Liver (tissue), 9 donors: ENCODE data around the gene ZSCAN2. TPM values are rescaled to one million over a fixed set of nuclear protein-coding genes. Genes with fewer than 3 reads are reported as not detected.
A peak's percentile ranks its signal among the peaks of the same experiment; 100 is the strongest.

Experiments used
- DNase-seq: peaks from one replicate; pipeline ENCODE4 v3.0.0-alpha.2; 2017; ENCODE audit warnings: low spot score
- H3K27ac ChIP-seq, 2 donors: one replicate each; pipeline ENCODE4 v1.7.0; 2013; ENCODE audit warnings: inconsistent platforms in 2 of 2, low read length in 2 of 2, control low read depth in 1 of 2, low read depth in 1 of 2, mild to moderate bottlenecking in 1 of 2
- H3K27me3 ChIP-seq, 4 donors: one replicate each; pipeline versions ENCODE4 v1.6.1 to v1.7.0; 2013; ENCODE audit warnings: low read length in 3 of 4, inconsistent platforms in 1 of 4, mild to moderate bottlenecking in 1 of 4, moderate library complexity in 1 of 4; ENCODE audit not compliant: control insufficient read depth in 4 of 4, insufficient read depth in 4 of 4
- H3K36me3 ChIP-seq, 4 donors: one replicate each; pipeline versions ENCODE4 v1.6.1 to v1.7.0; 2013; ENCODE audit warnings: low read length in 3 of 4, mild to moderate bottlenecking in 3 of 4, low read depth in 1 of 4, moderate library complexity in 1 of 4; ENCODE audit not compliant: control insufficient read depth in 4 of 4, insufficient read depth in 3 of 4
- H3K4me1 ChIP-seq, 4 donors: one replicate each; pipeline versions ENCODE4 v1.6.1 to v1.7.0; 2013; ENCODE audit warnings: low read length in 3 of 4, mild to moderate bottlenecking in 3 of 4, moderate library complexity in 1 of 4; ENCODE audit not compliant: control insufficient read depth in 4 of 4, insufficient read depth in 4 of 4
- H3K4me3 ChIP-seq, 3 donors: one replicate each; pipeline versions ENCODE4 v1.6.1 to v1.7.0; 2013; ENCODE audit warnings: low read length in 3 of 3, control low read depth in 1 of 3, low read depth in 1 of 3, mild to moderate bottlenecking in 1 of 3
- H3K9ac ChIP-seq, 2 donors: one replicate each; pipeline ENCODE4 v1.7.0; 2013; ENCODE audit warnings: low read length in 2 of 2, mild to moderate bottlenecking in 2 of 2, moderate library complexity in 2 of 2, control low read depth in 1 of 2, low read depth in 1 of 2
- H3K9me3 ChIP-seq, 4 donors: one replicate each; pipeline versions ENCODE4 v1.6.1 to v1.7.0; 2013; ENCODE audit warnings: low read length in 3 of 4; ENCODE audit not compliant: control insufficient read depth in 4 of 4
- ATF3 ChIP-seq: IDR thresholded peaks from 2 replicates; pipeline ENCODE4 v1.6.1; 2016; ENCODE audit warnings: antibody characterized with exemption
- CTCF ChIP-seq: fragments of 150-350 bp; IDR thresholded peaks from 2 replicates; pipeline ENCODE4 v1.5.1; 2017; ENCODE audit warnings: improper control_type of control experiment, low read depth, low read length; ENCODE audit not compliant: missing input control
- EGR1 ChIP-seq, 2 donors: IDR thresholded peaks; 2 replicates each; pipeline ENCODE4 v1.6.1; 2016 to 2018; ENCODE audit warnings: antibody characterized with exemption in 2 of 2, low read depth in 2 of 2
- FOXA1 ChIP-seq: IDR thresholded peaks from 2 replicates; pipeline ENCODE4 v1.6.1; 2016; ENCODE audit warnings: antibody characterized with exemption
- FOXA2 ChIP-seq: IDR thresholded peaks from 2 replicates; pipeline ENCODE4 v1.6.1; 2016; ENCODE audit warnings: antibody characterized with exemption
- GABPA ChIP-seq, 2 donors: IDR thresholded peaks in 1 of 2; conservative IDR thresholded peaks in 1 of 2; 2 replicates each; pipeline ENCODE4 v1.6.1; 2016; ENCODE audit warnings: antibody characterized with exemption in 2 of 2, mild to moderate bottlenecking in 1 of 2, moderate library complexity in 1 of 2
- HNF4A ChIP-seq, 2 donors: conservative IDR thresholded peaks; 2 replicates each; pipeline ENCODE4 v1.6.1; 2016; ENCODE audit warnings: antibody characterized with exemption in 2 of 2, mild to moderate bottlenecking in 2 of 2
- HNF4G ChIP-seq: IDR thresholded peaks from 2 replicates; pipeline ENCODE4 v1.6.1; 2016; ENCODE audit warnings: antibody characterized with exemption
- JUND ChIP-seq, 2 donors: IDR thresholded peaks; 2 replicates each; pipeline ENCODE4 v1.6.1; 2016; ENCODE audit warnings: antibody characterized with exemption in 2 of 2
- MAX ChIP-seq: IDR thresholded peaks from 2 replicates; pipeline ENCODE4 v1.6.1; 2016; ENCODE audit warnings: antibody characterized with exemption
- NR2F2 ChIP-seq: IDR thresholded peaks from 2 replicates; pipeline ENCODE4 v1.6.1; 2016; ENCODE audit warnings: antibody characterized with exemption
- RAD21 ChIP-seq, 2 donors: IDR thresholded peaks; 2 replicates each; pipeline ENCODE4 v1.6.1; 2016; ENCODE audit warnings: antibody characterized with exemption in 2 of 2, mild to moderate bottlenecking in 2 of 2
- REST ChIP-seq: IDR thresholded peaks from 2 replicates; pipeline ENCODE4 v1.6.1; 2016; ENCODE audit warnings: antibody characterized with exemption, mild to moderate bottlenecking
- RXRA ChIP-seq, 2 donors: IDR thresholded peaks; 2 replicates each; pipeline ENCODE4 v1.6.1; 2017 to 2018; ENCODE audit warnings: antibody characterized with exemption in 2 of 2, mild to moderate bottlenecking in 1 of 2
- SP1 ChIP-seq: IDR thresholded peaks from 2 replicates; pipeline ENCODE4 v1.6.1; 2018; ENCODE audit warnings: antibody characterized with exemption, mild to moderate bottlenecking
- TAF1 ChIP-seq: conservative IDR thresholded peaks from 2 replicates; pipeline ENCODE4 v1.6.1; 2016; ENCODE audit warnings: antibody characterized with exemption, mild to moderate bottlenecking
- YY1 ChIP-seq: IDR thresholded peaks from 2 replicates; pipeline ENCODE4 v1.6.1; 2016; ENCODE audit warnings: antibody characterized with exemption, mild to moderate bottlenecking
- ZBTB33 ChIP-seq: IDR thresholded peaks from 2 replicates; pipeline ENCODE4 v1.6.1; 2016; ENCODE audit warnings: antibody characterized with exemption
- WGBS: extraction: QIAGEN DNeasy Blood & Tissue Kit; methylation state at CpG from one replicate; pipeline ENCODE4 v1.1.7; 2013; 5-methylcytosine and 5-hydroxymethylcytosine counted together
- polyA plus RNA-seq, 2 donors: library from polyadenylated mRNA; stranded (reverse) in 1 of 2; unstranded in 1 of 2; fragments of 200-250 nt in 1 of 2; fragments of >200 nt in 1 of 2; fragmentation: Nextera tagmentation in 1 of 2; extraction: Ambion mirVana in 1 of 2; gene quantifications; one replicate each; pipeline versions ENCODE4 v1.2.1 to v1.2.3, GENCODE V29; 2013 to 2015
- total RNA-seq, 2 donors: library from RNA; depleted of rRNA; stranded (reverse); fragments of >200 nt; gene quantifications; one replicate each; pipeline ENCODE4 v1.2.3, GENCODE V29; 2014
- donor health status: healthy.
- donor health status: healthy.
- donor health status: healthy.
- donor health status: healthy.
- donor health status: healthy.

Gene ZSCAN2
- total and polyA plus RNA-seq, 4 donors, result 5.4 to 11.0 (median 7.9) TPM

- no peak overlapping the region for H3K4me3 ChIP-seq
- TF ChIP-seq REST, result no peak
- TF ChIP-seq ZBTB33, result no peak
- no peak for TF ChIP-seq GABPA (IDR thresholded peaks at IDR 0.05 in 1 of 2, conservative IDR thresholded peaks at IDR 0.05 in 1 of 2)
- no peak for TF ChIP-seq CTCF
- no peak for TF ChIP-seq FOXA1
- no peak for TF ChIP-seq FOXA2
- no peak for TF ChIP-seq RAD21 (IDR thresholded peaks at IDR 0.05)
- TF ChIP-seq HNF4A (conservative IDR thresholded peaks at IDR 0.05), result no peak
- TF ChIP-seq NR2F2, result no peak
- no peak for TF ChIP-seq ATF3
- TF ChIP-seq MAX, result no peak
- TF ChIP-seq YY1, result no peak
- no peak for TF ChIP-seq HNF4G
- no peak for TF ChIP-seq RXRA (IDR thresholded peaks at IDR 0.05)
- no peak for DNase-seq
- peaks cover 0 to 6% (median 4%) of the 10 kb centered on the region in 4 donors for H3K36me3 ChIP-seq
- no peaks in the 10 kb centered on the region for H3K27me3 ChIP-seq
- H3K9ac ChIP-seq, result no peak overlapping the region
- WGBS, result 87% methylated on average over 19 of the region's 19 CpGs
- H3K9me3 ChIP-seq, result no peaks in the 10 kb centered on the region
- H3K4me1 ChIP-seq, result peaks cover 16 to 54% (median 30%) of the 10 kb centered on the region in 4 donors
- H3K27ac ChIP-seq, result peak overlapping the region; percentile 48 to 71
Observed at GRCh38 chr15:84604826-84605553, 4.2 kb downstream of the ZSCAN2 start.

GRCh38 chr15:84605554-84605882 is 4.7 kb downstream of the ZSCAN2 start:
- 75% methylated on average over 2 of the region's 2 CpGs for WGBS
- no peak overlapping the region for H3K4me3 ChIP-seq
- H3K4me1 ChIP-seq, result peaks cover 16 to 56% (median 30%) of the 10 kb centered on the region in 4 donors
- TF ChIP-seq CTCF, result no peak
- TF ChIP-seq FOXA2, result no peak
- no peak for TF ChIP-seq NR2F2
- TF ChIP-seq ATF3, result no peak
- TF ChIP-seq RAD21 (IDR thresholded peaks at IDR 0.05), result no peak
- TF ChIP-seq JUND (IDR thresholded peaks at IDR 0.05), result no peak
- TF ChIP-seq HNF4G, result no peak
- no peak for TF ChIP-seq FOXA1
- no peak for TF ChIP-seq EGR1 (IDR thresholded peaks at IDR 0.05; ENCODE audit: low read depth in 2 of 2)
- TF ChIP-seq ZBTB33, result no peak
- no peak for TF ChIP-seq SP1
- no peak for TF ChIP-seq TAF1
- no peak for TF ChIP-seq YY1

More at GRCh38 chr15:84605554-84605882, 4.7 kb downstream of the ZSCAN2 start:
- Histone ChIP-seq H3K36me3 (peaks cover under 1 to 6% (median 4%) of the 10 kb centered on the region in 4 donors), H3K27ac (peak overlapping the region; percentile 48 to 71), H3K9me3 (no peaks in the 10 kb centered on the region), H3K9ac (no peak overlapping the region), H3K27me3 (no peaks in the 10 kb centered on the region)
- no peak for DNase-seq
